ENCODE results near the gene SUGCT.
"Not testable (repeated sequence)": the region's sequence is repeated elsewhere in the genome, so short reads cannot be mapped to it uniquely, and the experiment has no call there.

Gene SUGCT

GRCh38 chr7:40627361-40627760 lies 492.6 kb downstream of the SUGCT start:
- not testable (repeated sequence) for DNase-seq (ENCODE audit: low read depth)

- DNase-seq (ENCODE audit: low read depth) = no peak
Measured at GRCh38 chr7:40629891-40630290, 495.1 kb downstream of the SUGCT start.

DNA sequence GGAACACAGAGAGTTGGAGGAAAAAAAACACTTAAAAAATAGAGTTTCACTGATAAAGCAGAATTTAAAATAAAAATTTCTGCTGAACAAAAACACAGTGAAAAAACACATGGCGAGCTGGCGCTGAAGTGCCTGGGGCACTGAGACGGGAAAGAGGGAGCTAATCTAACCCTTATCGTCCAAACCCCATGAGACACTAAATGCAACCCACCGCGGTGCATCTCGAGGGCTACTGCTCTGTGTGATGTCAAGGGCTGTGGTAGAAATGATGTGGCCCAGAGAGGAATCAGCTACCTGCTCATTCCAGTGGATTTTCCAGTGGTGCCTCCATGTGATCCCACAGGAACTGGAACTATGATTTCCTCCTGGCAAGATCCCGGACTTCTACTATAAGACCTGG lies 499.3 kb downstream of the SUGCT start:
- DNase-seq (ENCODE audit: low read depth) = no peak

- no peak for DNase-seq (ENCODE audit: low read depth)
Measured at GRCh38 chr7:40638545-40639320, 503.9 kb downstream of the SUGCT start.

DNA sequence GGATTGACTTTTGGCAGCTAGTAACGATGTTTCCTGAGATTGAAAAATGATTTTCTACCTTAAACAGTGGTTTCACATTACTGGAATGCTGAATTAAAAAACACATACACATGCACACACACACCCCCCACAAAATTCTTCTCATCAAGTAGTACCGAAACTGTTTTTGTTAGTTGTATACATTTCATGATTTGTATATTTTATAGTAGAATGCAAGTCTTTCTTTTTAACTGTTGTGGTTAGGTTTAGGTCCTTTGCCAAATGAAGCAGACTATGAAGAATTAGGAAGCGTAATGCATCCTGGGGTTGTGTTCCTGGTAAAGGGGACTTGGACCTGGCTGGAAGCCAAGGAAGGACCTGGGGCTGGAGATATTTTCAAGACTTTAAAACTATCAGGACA lies 505.8 kb downstream of the SUGCT start:
- DNase-seq (ENCODE audit: low read depth) = no peak

- no peak for DNase-seq (ENCODE audit: low read depth)
Measured at GRCh38 chr7:40641701-40642100, 506.9 kb downstream of the SUGCT start.

GRCh38 chr7:40643664-40644063 lies 508.9 kb downstream of the SUGCT start:
- no peak for DNase-seq (ENCODE audit: low read depth)

DNA sequence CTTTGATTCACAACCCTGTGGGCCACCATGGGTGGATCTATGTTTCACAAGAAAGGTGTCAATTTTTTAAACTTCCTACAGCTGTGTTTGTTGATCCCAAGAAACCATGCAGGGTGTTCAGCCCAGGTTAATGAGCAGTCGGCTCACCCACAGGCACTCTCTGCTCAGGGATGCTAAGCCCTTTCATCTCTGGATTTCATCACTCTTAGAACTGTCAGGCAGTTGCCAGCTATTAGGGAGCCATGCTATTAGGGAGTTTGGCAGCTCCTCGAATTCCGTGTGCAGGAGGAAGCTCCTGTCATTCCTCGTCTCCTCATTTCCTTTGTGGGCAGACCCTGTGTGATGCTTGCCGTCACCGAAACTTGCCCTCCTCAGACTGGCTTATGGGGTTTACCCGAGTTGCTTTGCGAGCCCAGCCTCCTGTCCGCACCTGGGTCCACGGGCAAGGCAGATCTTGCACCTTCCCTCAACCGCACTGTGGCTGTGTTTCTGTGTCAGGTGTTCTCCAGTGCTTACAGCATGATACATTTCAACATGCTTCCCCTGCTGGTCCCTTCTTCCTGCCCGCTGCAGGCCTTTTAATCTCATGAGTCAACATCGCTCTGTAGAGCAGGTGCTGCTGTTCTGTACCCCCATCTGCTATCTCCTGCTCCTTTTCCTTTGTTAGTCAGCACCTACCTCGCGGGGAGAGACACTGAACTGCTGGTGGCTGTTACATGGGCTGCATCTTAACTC lies 509.8 kb downstream of the SUGCT start:
- no peak for DNase-seq (ENCODE audit: low read depth)

DNA sequence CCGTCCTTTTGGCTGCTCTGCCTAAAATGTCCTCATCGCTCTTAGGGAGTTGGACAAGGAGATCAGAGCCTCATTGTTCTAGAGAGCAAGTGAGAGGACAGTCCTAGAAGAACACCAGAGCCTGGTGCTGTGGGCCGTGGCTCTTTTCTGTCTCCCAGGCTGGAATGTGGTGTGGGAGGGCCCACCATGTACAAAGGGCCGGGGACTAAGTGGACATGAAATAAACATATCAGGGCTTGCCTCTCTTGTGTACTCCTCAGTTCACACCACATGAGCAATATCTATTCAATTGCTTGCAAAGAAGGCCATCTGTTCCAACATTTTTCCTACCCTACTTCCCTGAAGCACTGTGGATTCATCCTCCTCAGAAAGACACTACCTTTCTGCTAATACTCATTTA lies 510.4 kb downstream of the SUGCT start:
- no peak for DNase-seq (ENCODE audit: low read depth)

GRCh38 chr7:40646717-40647116 lies 511.9 kb downstream of the SUGCT start:
- no peak for DNase-seq (ENCODE audit: low read depth)

DNA sequence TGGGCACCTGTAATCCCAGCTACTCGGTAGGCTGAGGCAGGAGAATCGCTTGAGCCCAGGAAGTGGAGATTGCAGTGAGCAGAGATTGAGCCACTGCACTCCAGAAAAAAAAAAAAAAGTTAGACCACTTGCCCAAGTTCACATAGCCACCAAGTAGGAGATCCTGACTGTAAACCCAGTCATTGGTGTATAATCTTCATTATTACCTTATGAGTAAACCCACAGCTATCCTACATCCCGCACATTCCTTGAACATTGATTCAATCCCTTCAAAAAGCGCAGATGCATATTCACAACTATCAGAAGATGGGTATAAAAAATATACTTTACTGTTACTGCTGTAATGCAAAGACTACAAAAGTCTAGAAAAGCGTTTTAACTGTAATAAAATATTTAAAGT lies 512.9 kb downstream of the SUGCT start:
- DNase-seq (ENCODE audit: low read depth) = no peak

GRCh38 chr7:40649247-40649646 lies 514.4 kb downstream of the SUGCT start:
- DNase-seq (ENCODE audit: low read depth) = no peak

DNA sequence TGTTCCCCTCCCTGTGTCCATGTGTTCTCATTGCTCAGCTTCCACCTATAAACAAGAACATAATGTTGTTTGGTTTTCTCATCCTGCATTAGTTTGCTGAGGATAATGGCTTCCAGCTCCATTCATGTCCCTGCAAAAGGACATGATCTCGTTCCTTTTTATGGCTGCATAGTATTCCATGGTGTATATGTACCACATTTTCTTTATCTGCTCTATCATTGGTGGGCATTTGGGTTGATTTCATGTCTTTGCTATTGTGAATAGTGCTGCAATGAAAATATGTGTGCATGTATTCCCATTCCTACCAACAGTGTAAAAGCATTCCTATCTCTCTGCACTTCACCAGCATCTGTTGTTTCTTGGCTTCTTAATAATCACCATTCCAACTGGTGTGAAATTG lies 516.1 kb downstream of the SUGCT start:
- not testable (repeated sequence) for DNase-seq (ENCODE audit: low read depth)

DNA sequence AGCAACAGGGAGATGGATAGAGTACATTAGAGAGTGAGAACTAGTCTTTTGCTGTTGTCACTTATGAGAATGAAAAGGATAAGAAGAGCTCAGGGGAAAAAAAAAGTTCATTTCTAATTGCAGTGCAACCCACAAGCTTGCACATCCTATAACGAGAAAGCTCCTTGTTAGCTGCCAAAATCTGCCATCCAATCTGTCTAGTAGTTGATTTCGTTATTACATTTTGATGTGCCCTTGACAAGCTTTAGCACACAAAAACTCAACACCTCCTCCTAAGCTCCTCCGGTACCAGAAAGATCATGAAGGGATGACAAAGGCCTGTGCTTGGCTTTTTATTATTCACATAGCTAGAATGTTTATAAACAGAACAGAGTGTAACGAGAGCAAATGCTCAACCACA lies 519.4 kb downstream of the SUGCT start:
- no peak for DNase-seq (ENCODE audit: low read depth)

DNA sequence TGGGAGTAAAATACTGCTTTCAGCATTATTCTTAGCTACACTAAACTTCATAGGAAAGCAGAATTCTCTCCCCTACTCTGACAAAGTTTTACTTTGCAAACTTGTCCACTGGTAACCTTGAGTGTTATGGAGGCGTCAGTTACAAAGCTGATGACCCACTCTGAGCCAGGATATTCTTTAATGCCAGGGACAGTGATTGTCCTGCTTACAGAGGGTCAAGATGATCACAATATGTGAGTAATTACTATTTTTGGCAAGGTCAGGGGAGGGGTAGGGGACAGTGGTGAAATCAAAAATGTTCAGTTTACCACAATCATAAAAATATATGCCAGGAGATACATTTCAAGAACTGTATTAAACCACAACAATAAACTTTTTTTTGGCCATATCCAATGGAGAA lies 520.6 kb downstream of the SUGCT start:
- no peak for DNase-seq (ENCODE audit: low read depth)

DNA sequence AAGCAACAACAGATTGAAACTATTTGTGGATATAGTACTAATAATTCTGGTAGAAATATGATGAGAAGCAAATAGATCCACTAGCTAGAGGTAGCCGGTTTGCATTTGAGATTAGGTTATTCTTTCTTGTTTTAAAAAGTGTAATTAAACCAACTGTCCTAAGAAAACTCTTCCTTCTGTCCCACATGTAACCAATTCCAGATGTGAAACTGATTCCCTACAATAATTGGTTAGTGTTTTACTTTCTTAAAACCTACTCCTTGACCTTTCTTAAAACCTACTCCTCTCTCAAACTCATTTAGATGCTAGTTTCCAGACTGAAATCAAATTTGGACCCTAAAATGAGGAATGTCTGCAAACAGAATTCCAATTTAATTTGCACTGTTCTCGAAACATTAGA lies 521.5 kb downstream of the SUGCT start:
- no peak for DNase-seq (ENCODE audit: low read depth)

- DNase-seq (ENCODE audit: low read depth) = no peak
Measured at GRCh38 chr7:40658729-40659128, 523.9 kb downstream of the SUGCT start.

DNA sequence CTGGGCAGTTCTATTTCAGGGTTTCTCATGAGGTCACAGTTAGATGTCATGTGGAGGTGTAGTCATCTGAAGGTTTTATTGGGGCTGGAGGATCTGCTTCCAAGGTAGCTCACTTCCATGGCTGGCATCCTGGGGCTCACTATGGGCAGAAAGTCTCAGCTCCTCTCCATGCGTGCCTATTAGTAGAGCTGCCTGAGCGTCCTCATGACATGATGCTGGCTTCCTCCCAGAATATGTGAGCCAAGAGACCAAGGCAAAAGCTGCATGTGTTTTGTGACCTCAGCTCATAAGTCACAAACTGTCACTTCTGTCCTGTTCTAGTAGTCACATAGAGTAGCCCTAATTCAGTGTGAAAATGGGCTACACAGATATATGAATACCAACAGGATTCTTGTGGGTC lies 524.4 kb downstream of the SUGCT start:
- no peak for DNase-seq (ENCODE audit: low read depth)

- no peak for DNase-seq (ENCODE audit: low read depth)
Measured at GRCh38 chr7:40673285-40673684, 538.5 kb downstream of the SUGCT start.

DNA sequence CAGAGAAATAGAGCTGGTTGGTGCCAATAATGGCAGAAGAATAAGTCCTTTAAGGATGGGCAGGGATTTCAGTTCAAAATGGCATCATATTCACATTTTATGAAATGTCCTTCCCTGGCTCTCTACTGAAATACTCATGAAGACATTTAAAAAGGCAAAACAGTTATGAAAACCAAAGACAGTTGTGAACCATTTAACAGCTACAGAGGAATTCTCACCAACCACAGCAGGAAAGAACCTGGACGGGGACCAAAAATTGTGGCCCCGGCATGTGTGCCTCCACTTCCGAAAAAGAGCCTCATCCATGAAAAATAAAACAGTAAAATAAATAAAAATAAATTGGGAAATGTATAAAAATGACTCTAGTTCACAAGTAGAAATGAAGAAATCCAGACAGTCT lies 539.5 kb downstream of the SUGCT start:
- DNase-seq (ENCODE audit: low read depth) = no peak

GRCh38 chr7:40675741-40676140 lies 540.9 kb downstream of the SUGCT start:
- DNase-seq (ENCODE audit: low read depth) = no peak

GRCh38 chr7:40676221-40676620 lies 541.4 kb downstream of the SUGCT start:
- no peak for DNase-seq (ENCODE audit: low read depth)

DNA sequence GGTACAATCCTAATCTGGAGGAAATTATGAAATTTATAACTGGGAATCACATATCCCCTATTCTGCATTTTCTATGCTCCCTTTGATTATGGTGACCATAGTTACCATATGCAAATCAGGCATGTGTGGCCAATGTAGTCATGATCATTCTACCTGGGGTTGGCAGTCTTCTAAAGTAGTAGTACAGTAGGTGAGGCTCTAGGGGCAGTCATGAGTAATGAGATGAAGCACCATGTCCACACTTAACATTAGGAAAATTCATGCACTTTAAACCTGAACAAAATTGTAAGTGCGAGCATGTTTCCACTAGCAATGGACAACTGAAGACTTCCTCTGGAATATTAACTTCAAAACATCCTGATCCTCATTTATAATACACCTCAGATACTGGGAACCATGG lies 545.9 kb downstream of the SUGCT start:
- DNase-seq (ENCODE audit: low read depth) = no peak

GRCh38 chr7:40682696-40683095 lies 547.9 kb downstream of the SUGCT start:
- no peak for DNase-seq (ENCODE audit: low read depth)

All from T-helper 22 cell (primary cell).